Endodermal cell (in vitro differentiated cells): ENCODE results near the gene DSCAML1. TPM values are rescaled to one million over a fixed set of nuclear protein-coding genes. Genes with fewer than 3 reads are reported as not detected.

ENCODE experiments used
- DNase-seq: peaks from one replicate; pipeline ENCODE4 v3.0.0-alpha.2; 2017
- H3K27ac ChIP-seq: 2 replicates; pipeline ENCODE4 v1.5.1; 2013; ENCODE audit warnings: mild to moderate bottlenecking, low read depth, low read length, moderate library complexity
- H3K27me3 ChIP-seq: 2 replicates; pipeline ENCODE4 v1.6.1; 2013; ENCODE audit warnings: mild to moderate bottlenecking, low read length, moderate library complexity; ENCODE audit not compliant: insufficient read depth, control insufficient read depth, poor library complexity, severe bottlenecking
- H3K36me3 ChIP-seq: 2 replicates; pipeline ENCODE4 v1.7.0; 2013; ENCODE audit warnings: mild to moderate bottlenecking, low read length, moderate library complexity; ENCODE audit not compliant: control insufficient read depth, insufficient read depth
- H3K4me1 ChIP-seq: one replicate; pipeline ENCODE4 v1.7.0; 2013; ENCODE audit warnings: low read length; ENCODE audit not compliant: control insufficient read depth, insufficient read depth
- H3K4me3 ChIP-seq: 2 replicates; pipeline ENCODE4 v1.5.1; 2013; ENCODE audit warnings: mild to moderate bottlenecking, low read length, moderate library complexity
- H3K9ac ChIP-seq: 2 replicates; pipeline ENCODE4 v1.6.1; 2013; ENCODE audit warnings: mild to moderate bottlenecking, low read length, moderate library complexity; ENCODE audit not compliant: poor library complexity, severe bottlenecking; ENCODE audit errors: extremely low read depth
- H3K9me3 ChIP-seq: 2 replicates; pipeline ENCODE4 v1.6.1; 2013; ENCODE audit warnings: mild to moderate bottlenecking, low read length, moderate library complexity; ENCODE audit not compliant: control insufficient read depth
- H3K27ac Mint-ChIP-seq: 2 replicates; pipeline ENCODE4 v1.8.0; 2020; ENCODE audit warnings: mixed read lengths
- H3K27me3 Mint-ChIP-seq: 2 replicates; pipeline ENCODE4 v1.8.0; 2021; ENCODE audit warnings: mild to moderate bottlenecking, mixed read lengths; ENCODE audit not compliant: insufficient read depth
- H3K36me3 Mint-ChIP-seq: 2 replicates; pipeline ENCODE4 v1.8.0; 2020; ENCODE audit warnings: low read depth, mixed read lengths
- H3K4me1 Mint-ChIP-seq: 2 replicates; pipeline ENCODE4 v1.8.0; 2020; ENCODE audit warnings: mixed read lengths
- H3K4me3 Mint-ChIP-seq: 2 replicates; pipeline ENCODE4 v1.8.0; 2020; ENCODE audit warnings: mild to moderate bottlenecking, moderate library complexity, mixed read lengths
- H3K9me3 Mint-ChIP-seq: 2 replicates; pipeline ENCODE4 v1.8.0; 2020; ENCODE audit warnings: mild to moderate bottlenecking, mixed read lengths
- WGBS, 2 experiments: methylation state at CpG; one replicate each; pipeline versions ENCODE4 v1.1.5 to v1.1.7; 2013; ENCODE audit warnings: missing lambda C conversion rate in 2 of 2, mixed read lengths in 1 of 2; ENCODE audit not compliant: insufficient coverage in 1 of 2, insufficient read length in 1 of 2; 5-methylcytosine and 5-hydroxymethylcytosine counted together
- total RNA-seq, 2 donors: library from RNA; stranded (reverse); fragmentation: NEBNext Ultra II Directional in 1 of 2; extraction: Animal tissue kit (Norgen Biotek cat#: 25700) in 1 of 2; gene quantifications; 2 replicates in 1 of 2; 3 replicates in 1 of 2; pipeline ENCODE4 v1.2.1, GENCODE V29; 2021
- TF ChIP-seq, protein P1 (sequence below): fragments of 200-600 bp; sonication (generic); conservative IDR thresholded peaks from 2 replicates; pipeline ENCODE4 v1.5.0; 2021; ENCODE audit warnings: antibody characterized with exemption, mild to moderate bottlenecking

Gene DSCAML1
- total RNA-seq, 2 donors from 2014 or later: 5.6 to 10.9 TPM

DNA sequence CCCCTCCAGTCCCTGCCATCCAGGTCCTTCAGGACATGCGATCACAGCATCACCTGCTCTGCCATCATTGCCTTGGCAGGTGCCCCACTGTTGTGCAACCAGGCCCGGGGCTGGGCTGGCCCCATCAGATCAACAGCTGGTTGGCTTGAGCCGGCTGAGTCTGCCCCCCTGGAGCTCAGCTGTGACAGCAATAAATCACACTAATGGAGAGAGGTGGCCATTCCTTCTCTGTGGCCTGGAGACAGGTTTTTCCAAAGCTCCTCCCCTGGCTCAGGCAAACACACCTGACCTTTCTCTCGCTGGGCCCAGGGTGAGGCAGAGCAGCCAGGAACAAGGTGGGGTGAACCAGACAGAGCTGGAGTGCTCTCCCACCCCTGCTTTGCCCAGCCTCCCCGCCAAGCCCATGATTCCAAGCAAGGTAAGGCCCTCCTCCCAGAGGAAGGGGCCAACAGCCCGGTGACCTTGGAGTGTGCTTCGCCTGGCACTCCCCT, 36.4 kb upstream of the DSCAML1 start:
- no peaks in the 10 kb centered on the region for H3K27me3 ChIP-seq
- H3K9me3 ChIP-seq: no peaks in the 10 kb centered on the region
- no peak overlapping the region for H3K9ac ChIP-seq
- Mint-ChIP-seq H3K36me3 (peaks cover 5% of the 10 kb centered on the region), H3K9me3 (no peaks in the 10 kb centered on the region), H3K4me1 (peaks cover 22% of the 10 kb centered on the region), H3K27me3 (peaks cover 2% of the 10 kb centered on the region), H3K4me3 (no peak overlapping the region), H3K27ac (no peak overlapping the region)
- peak; percentile 46 for DNase-seq
- no peaks in the 10 kb centered on the region for H3K36me3 ChIP-seq
- no peak overlapping the region for H3K27ac ChIP-seq
- 78 to 86% methylated on average over 5 to 7 of the region's 7 CpGs for WGBS, 2 experiments
- no peaks in the 10 kb centered on the region for H3K4me1 ChIP-seq
- TF ChIP-seq, protein P1, sequence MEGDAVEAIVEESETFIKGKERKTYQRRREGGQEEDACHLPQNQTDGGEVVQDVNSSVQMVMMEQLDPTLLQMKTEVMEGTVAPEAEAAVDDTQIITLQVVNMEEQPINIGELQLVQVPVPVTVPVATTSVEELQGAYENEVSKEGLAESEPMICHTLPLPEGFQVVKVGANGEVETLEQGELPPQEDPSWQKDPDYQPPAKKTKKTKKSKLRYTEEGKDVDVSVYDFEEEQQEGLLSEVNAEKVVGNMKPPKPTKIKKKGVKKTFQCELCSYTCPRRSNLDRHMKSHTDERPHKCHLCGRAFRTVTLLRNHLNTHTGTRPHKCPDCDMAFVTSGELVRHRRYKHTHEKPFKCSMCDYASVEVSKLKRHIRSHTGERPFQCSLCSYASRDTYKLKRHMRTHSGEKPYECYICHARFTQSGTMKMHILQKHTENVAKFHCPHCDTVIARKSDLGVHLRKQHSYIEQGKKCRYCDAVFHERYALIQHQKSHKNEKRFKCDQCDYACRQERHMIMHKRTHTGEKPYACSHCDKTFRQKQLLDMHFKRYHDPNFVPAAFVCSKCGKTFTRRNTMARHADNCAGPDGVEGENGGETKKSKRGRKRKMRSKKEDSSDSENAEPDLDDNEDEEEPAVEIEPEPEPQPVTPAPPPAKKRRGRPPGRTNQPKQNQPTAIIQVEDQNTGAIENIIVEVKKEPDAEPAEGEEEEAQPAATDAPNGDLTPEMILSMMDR: no peak
- H3K4me3 ChIP-seq: no peak overlapping the region

GRCh38 chr11:117832511-117832910, 35.5 kb upstream of the DSCAML1 start:
- peak; percentile 27 for DNase-seq
- no peak overlapping the region for H3K4me3 Mint-ChIP-seq

GRCh38 chr11:117831661-117832415, 34.8 kb upstream of the DSCAML1 start:
- no peaks in the 10 kb centered on the region for H3K9me3 Mint-ChIP-seq
- H3K4me1 ChIP-seq: no peaks in the 10 kb centered on the region
- H3K4me1 Mint-ChIP-seq: peaks cover 23% of the 10 kb centered on the region
- 89 to 92% methylated on average over 2 to 7 of the region's 7 CpGs for WGBS, 2 experiments
- TF ChIP-seq, protein P1: no peak
- no peaks in the 10 kb centered on the region for H3K36me3 Mint-ChIP-seq
- no peak overlapping the region for H3K9ac ChIP-seq
- no peaks in the 10 kb centered on the region for H3K27me3 Mint-ChIP-seq
- no peaks in the 10 kb centered on the region for H3K9me3 ChIP-seq
- H3K36me3 ChIP-seq: no peaks in the 10 kb centered on the region
- H3K27ac Mint-ChIP-seq: no peak overlapping the region
- H3K27ac ChIP-seq: no peak overlapping the region
- H3K4me3 Mint-ChIP-seq: no peak overlapping the region
- DNase-seq: peak; percentile 37
- H3K4me3 ChIP-seq: no peak overlapping the region
- H3K27me3 ChIP-seq: no peaks in the 10 kb centered on the region

More at GRCh38 chr11:117832511-117832910, 35.5 kb upstream of the DSCAML1 start:
- Histone ChIP-seq H3K27ac (no peak overlapping the region), H3K9ac (no peak overlapping the region), H3K9me3 (no peaks in the 10 kb centered on the region), H3K36me3 (no peaks in the 10 kb centered on the region), H3K4me1 (no peaks in the 10 kb centered on the region), H3K4me3 (no peak overlapping the region), H3K27me3 (no peaks in the 10 kb centered on the region)
- Mint-ChIP-seq H3K27ac (no peak overlapping the region), H3K9me3 (no peaks in the 10 kb centered on the region), H3K4me1 (peaks cover 22% of the 10 kb centered on the region), H3K27me3 (peaks cover 2% of the 10 kb centered on the region), H3K36me3 (peaks cover under 1% of the 10 kb centered on the region)
- 91 to 93% methylated on average over 5 to 8 of the region's 8 CpGs for WGBS, 2 experiments
- TF ChIP-seq, protein P1: no peak
